GM23248 (cell line): ENCODE measurements around the gene CCL7.

Source experiments
- EZH2 ChIP-seq: fragments of 200-600 bp; sonication (generic); IDR thresholded peaks from 2 replicates; pipeline ENCODE4 v1.6.1; 2018; ENCODE audit warnings: antibody characterized with exemption, mild to moderate bottlenecking; ENCODE audit not compliant: insufficient read depth, poor library complexity, severe bottlenecking
- EZH2phosphoT487 ChIP-seq: fragments of 200-600 bp; sonication (generic); IDR thresholded peaks from 2 replicates; pipeline ENCODE4 v1.6.1; 2018; ENCODE audit warnings: antibody characterized with exemption, moderate library complexity, mild to moderate bottlenecking, low read depth; ENCODE audit not compliant: insufficient read depth

DNA sequence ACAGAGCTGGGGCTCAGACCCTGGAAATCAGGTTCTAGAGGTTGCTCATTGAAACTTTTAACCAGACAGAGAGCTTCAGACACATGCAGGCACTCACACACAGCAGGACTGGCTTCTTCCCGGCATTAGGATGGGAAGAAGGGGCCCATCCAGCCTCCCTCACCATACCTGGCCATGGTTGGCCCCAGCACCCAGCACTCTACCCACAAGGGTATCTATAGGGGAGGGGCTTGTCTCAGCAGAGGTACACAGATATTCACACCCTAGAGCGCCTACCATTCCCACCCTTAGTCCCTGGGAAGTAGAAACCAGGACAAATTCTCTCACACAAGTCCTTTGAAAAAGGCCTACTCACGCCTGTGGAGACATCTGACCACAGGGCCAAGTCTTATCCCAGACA lies 35.4 kb upstream of the CCL7 start:
- TF ChIP-seq EZH2 (no peak), EZH2phosphoT487 (no peak)
